DND-41 (cell line): ENCODE measurements around the gene FGF18.

Experiments
- CTCF ChIP-seq: IDR thresholded peaks from 2 replicates; pipeline ENCODE4 v1.5.1; 2012; ENCODE audit warnings: borderline replicate concordance, low read length, moderate library complexity, mild to moderate bottlenecking; ENCODE audit not compliant: poor library complexity, severe bottlenecking; ENCODE audit errors: extremely low read depth
- EZH2 ChIP-seq: IDR thresholded peaks from 3 replicates; pipeline ENCODE4 v1.6.1; 2012; ENCODE audit warnings: borderline replicate concordance, low read depth, mild to moderate bottlenecking, moderate library complexity, low read length, inconsistent platforms; ENCODE audit not compliant: severe bottlenecking

- TF ChIP-seq CTCF = no peak
- no peak for TF ChIP-seq EZH2
Measured at GRCh38 chr5:171453988-171454387, 34.5 kb downstream of the FGF18 start.
